MM.1S (cell line): ENCODE results near the gene SYCN.
A peak's percentile ranks its signal among the peaks of the same experiment; 100 is the strongest.
"Not testable (repeated sequence)": the region's sequence is repeated elsewhere in the genome, so short reads cannot be mapped to it uniquely, and the experiment has no call there.

Experiments
- DNase-seq: peaks from one replicate; pipeline ENCODE4 v3.0.0-alpha.2; 2015
- H2AFZ ChIP-seq: fragments of 300-600 bp; sonication (generic); 2 replicates; pipeline ENCODE4 v1.6.0; 2016; ENCODE audit warnings: antibody characterized with exemption, low read length
- H3F3A ChIP-seq: fragments of 300-600 bp; sonication (generic); 2 replicates; pipeline ENCODE4 v1.6.1; 2016; ENCODE audit warnings: mild to moderate bottlenecking, antibody characterized with exemption, low read length, moderate library complexity, mixed read lengths; ENCODE audit not compliant: insufficient read depth
- H3K27ac ChIP-seq: fragments of 300-600 bp; sonication (generic); 2 replicates; pipeline ENCODE4 v1.5.1; 2016; ENCODE audit warnings: mild to moderate bottlenecking, low read length
- H3K27me3 ChIP-seq: fragments of 300-600 bp; sonication (generic); replicated peaks from 2 replicates; pipeline ENCODE4 v1.6.0; 2016; ENCODE audit warnings: low read length; ENCODE audit not compliant: insufficient read depth
- H3K36me3 ChIP-seq: fragments of 300-600 bp; sonication (generic); replicated peaks from 2 replicates; pipeline ENCODE4 v1.6.1; 2016; ENCODE audit warnings: mild to moderate bottlenecking, low read length, mixed read lengths; ENCODE audit not compliant: insufficient read depth
- H3K4me1 ChIP-seq: fragments of 300-600 bp; sonication (generic); 2 replicates; pipeline ENCODE4 v1.6.1; 2016; ENCODE audit warnings: low read length, mixed read lengths
- H3K4me2 ChIP-seq: fragments of 300-600 bp; sonication (generic); 2 replicates; pipeline ENCODE4 v1.6.0; 2016; ENCODE audit warnings: low read depth, low read length
- H3K4me3 ChIP-seq: fragments of 300-600 bp; sonication (generic); 2 replicates; pipeline ENCODE4 v1.5.1; 2016; ENCODE audit warnings: low read length, mixed read lengths
- H3K79me2 ChIP-seq: fragments of 300-600 bp; sonication (generic); 2 replicates; pipeline ENCODE4 v1.6.1; 2016; ENCODE audit warnings: mixed run types, low read length, mixed read lengths
- H3K9ac ChIP-seq: fragments of 300-600 bp; sonication (generic); 2 replicates; pipeline ENCODE4 v1.6.1; 2016; ENCODE audit warnings: low read length, mixed read lengths
- H3K9me2 ChIP-seq: fragments of 300-600 bp; sonication (generic); replicated peaks from 2 replicates; pipeline ENCODE4 v1.6.1; 2016; ENCODE audit warnings: mild to moderate bottlenecking, low read length, mixed read lengths; ENCODE audit not compliant: insufficient read depth
- H3K9me3 ChIP-seq: fragments of 300-600 bp; sonication (generic); replicated peaks from 2 replicates; pipeline ENCODE4 v1.6.1; 2016; ENCODE audit warnings: mild to moderate bottlenecking, low read length, mixed read lengths; ENCODE audit not compliant: insufficient read depth
- H4K20me1 ChIP-seq: fragments of 300-600 bp; sonication (generic); 2 replicates; pipeline ENCODE4 v1.6.1; 2016; ENCODE audit warnings: mild to moderate bottlenecking, low read length, moderate library complexity, mixed read lengths; ENCODE audit not compliant: insufficient read depth
- CTCF ChIP-seq: fragments of 300-600 bp; sonication (generic); IDR thresholded peaks from 2 replicates; pipeline ENCODE4 v1.5.1; 2016; ENCODE audit warnings: antibody characterized with exemption, low read length, mixed read lengths
- EZH2 ChIP-seq: fragments of 300-600 bp; sonication (generic); optimal IDR thresholded peaks from 2 replicates; pipeline ENCODE3; 2017; ENCODE audit warnings: low read depth, mild to moderate bottlenecking, antibody characterized with exemption, low read length, mixed read lengths
- EZH2phosphoT487 ChIP-seq: fragments of 300-600 bp; sonication (generic); IDR thresholded peaks from 2 replicates; pipeline ENCODE4 v1.6.1; 2018; ENCODE audit warnings: antibody characterized with exemption, low read length

The SYCN gene

GRCh38 chr19:39230096-39230764 is 26.2 kb upstream of the SYCN start:
- H3F3A ChIP-seq = no peaks in the 10 kb centered on the region
- H2AFZ ChIP-seq = no peak overlapping the region
- no peak overlapping the region for H3K9ac ChIP-seq
- no peaks in the 10 kb centered on the region for H3K9me2 ChIP-seq
- no peaks in the 10 kb centered on the region for H4K20me1 ChIP-seq
- no peaks in the 10 kb centered on the region for H3K4me1 ChIP-seq
- no peaks in the 10 kb centered on the region for H3K9me3 ChIP-seq
- DNase-seq = no peak
- H3K27ac ChIP-seq = no peak overlapping the region
- H3K36me3 ChIP-seq = no peaks in the 10 kb centered on the region
- no peak overlapping the region for H3K4me3 ChIP-seq
- TF ChIP-seq EZH2phosphoT487 (no peak), CTCF (no peak), EZH2 (no peak)
- H3K27me3 ChIP-seq = peaks cover 61% of the 10 kb centered on the region
- no peaks in the 10 kb centered on the region for H3K79me2 ChIP-seq
- H3K4me2 ChIP-seq = no peak overlapping the region

- TF ChIP-seq CTCF (no peak), EZH2phosphoT487 (no peak), EZH2 (no peak)
- Histone ChIP-seq H4K20me1 (no peaks in the 10 kb centered on the region), H2AFZ (no peak overlapping the region), H3K4me2 (no peak overlapping the region), H3F3A (no peaks in the 10 kb centered on the region), H3K4me1 (no peaks in the 10 kb centered on the region), H3K4me3 (no peak overlapping the region), H3K27me3 (peaks cover 77% of the 10 kb centered on the region), H3K27ac (no peak overlapping the region), H3K36me3 (no peaks in the 10 kb centered on the region), H3K9ac (no peak overlapping the region), H3K9me3 (no peaks in the 10 kb centered on the region), H3K9me2 (no peaks in the 10 kb centered on the region), H3K79me2 (no peaks in the 10 kb centered on the region)
- DNase-seq = no peak
These were observed 20.8 kb upstream of the SYCN start for GRCh38 chr19:39224910-39225309.

GRCh38 chr19:39223703-39224279 is 19.7 kb upstream of the SYCN start:
- no peak overlapping the region for H3K9ac ChIP-seq
- H3K36me3 ChIP-seq = no peaks in the 10 kb centered on the region
- no peaks in the 10 kb centered on the region for H3F3A ChIP-seq
- DNase-seq = peak; percentile 10
- TF ChIP-seq EZH2phosphoT487 (no peak), CTCF (no peak), EZH2 (no peak)
- no peaks in the 10 kb centered on the region for H3K9me2 ChIP-seq
- H3K4me1 ChIP-seq = no peaks in the 10 kb centered on the region
- no peak overlapping the region for H3K4me3 ChIP-seq
- H3K4me2 ChIP-seq = no peak overlapping the region
- H3K27ac ChIP-seq = no peak overlapping the region
- no peaks in the 10 kb centered on the region for H3K9me3 ChIP-seq
- H3K27me3 ChIP-seq = peaks cover 75% of the 10 kb centered on the region
- no peaks in the 10 kb centered on the region for H3K79me2 ChIP-seq
- H2AFZ ChIP-seq = no peak overlapping the region
- H4K20me1 ChIP-seq = no peaks in the 10 kb centered on the region

GRCh38 chr19:39219108-39219507 is 15.0 kb upstream of the SYCN start:
- not testable (repeated sequence) for H3K27ac ChIP-seq, H3K9me3 ChIP-seq, H4K20me1 ChIP-seq, H3K9me2 ChIP-seq, H3K36me3 ChIP-seq, H3K4me3 ChIP-seq, H2AFZ ChIP-seq, H3K9ac ChIP-seq, DNase-seq, H3F3A ChIP-seq, H3K4me2 ChIP-seq, H3K4me1 ChIP-seq, H3K79me2 ChIP-seq
- H3K27me3 ChIP-seq = peaks cover 73% of the 10 kb centered on the region
